Stimulated activated CD4-positive, alpha-beta T cell treated with anti-CD3 and anti-CD28 coated beads, Interleukin-15, amount 100 ng/mL, for 24 hours (primary cell): ENCODE measurements around the gene MINDY4.

Experiments used
- DNase-seq: peaks from one replicate; pipeline ENCODE4 v3.0.0-alpha.2; 2020

The MINDY4 gene

GRCh38 chr7:30880941-30881340 is 109.7 kb downstream of the MINDY4 start:
- no peak for DNase-seq

GRCh38 chr7:30881448-30881847 is 110.2 kb downstream of the MINDY4 start:
- no peak for DNase-seq

- no peak for DNase-seq
Measured at GRCh38 chr7:30884881-30885280, 113.7 kb downstream of the MINDY4 start.

- no peak for DNase-seq
Measured at GRCh38 chr7:30886608-30887011, 115.4 kb downstream of the MINDY4 start.

- no peak for DNase-seq
Measured at GRCh38 chr7:30887464-30887872, 116.3 kb downstream of the MINDY4 start.

- no peak for DNase-seq
Measured at GRCh38 chr7:30888747-30889146, 117.5 kb downstream of the MINDY4 start.

GRCh38 chr7:30890226-30890625 is 119.0 kb downstream of the MINDY4 start:
- no peak for DNase-seq

- no peak for DNase-seq
Measured at GRCh38 chr7:30893357-30893756, 122.1 kb downstream of the MINDY4 start.

- no peak for DNase-seq
Measured at GRCh38 chr7:30894009-30894408, 122.8 kb downstream of the MINDY4 start.

- no peak for DNase-seq
Measured at GRCh38 chr7:30894866-30895605, 123.8 kb downstream of the MINDY4 start.

GRCh38 chr7:30896036-30896435 is 124.8 kb downstream of the MINDY4 start:
- DNase-seq, result no peak

- no peak for DNase-seq
Measured at GRCh38 chr7:30896783-30897637, 125.8 kb downstream of the MINDY4 start.

GRCh38 chr7:30897770-30898169 is 126.6 kb downstream of the MINDY4 start:
- DNase-seq, result no peak

GRCh38 chr7:30898411-30898810 is 127.2 kb downstream of the MINDY4 start:
- no peak for DNase-seq

GRCh38 chr7:30899066-30899465 is 127.8 kb downstream of the MINDY4 start:
- DNase-seq, result no peak

- DNase-seq, result no peak
Measured at GRCh38 chr7:30899630-30900029, 128.4 kb downstream of the MINDY4 start.

GRCh38 chr7:30900053-30900452 is 128.8 kb downstream of the MINDY4 start:
- no peak for DNase-seq

GRCh38 chr7:30900803-30901362 is 129.7 kb downstream of the MINDY4 start:
- no peak for DNase-seq

GRCh38 chr7:30901856-30902255 is 130.6 kb downstream of the MINDY4 start:
- no peak for DNase-seq

GRCh38 chr7:30902466-30902865 is 131.2 kb downstream of the MINDY4 start:
- no peak for DNase-seq

GRCh38 chr7:30903146-30903545 is 131.9 kb downstream of the MINDY4 start:
- DNase-seq, result no peak

- DNase-seq, result no peak
Measured at GRCh38 chr7:30904561-30904960, 133.3 kb downstream of the MINDY4 start.

- DNase-seq, result no peak
Measured at GRCh38 chr7:30905078-30906012, 134.1 kb downstream of the MINDY4 start.
